ENCODE measurements around the gene SUGCT. TPM values are rescaled to one million over a fixed set of nuclear protein-coding genes. Genes with fewer than 3 reads are reported as not detected.

Gene SUGCT
- total and polyA plus RNA-seq, 3 donors from 2014 or later = 7.1 to 9.8 (median 8.1) TPM

- Histone ChIP-seq H3K4me1 (no peaks in the 10 kb centered on the region), H3K27me3 (no peaks in the 10 kb centered on the region), H3K27ac (no peak overlapping the region), H3K4me3 (no peak overlapping the region), H3K36me3 (ENCODE audit: low read depth, missing control alignments) (no peaks in the 10 kb centered on the region), H3K9me3 (no peaks in the 10 kb centered on the region)
- intact Hi-C loops (cut with DNase I; ENCODE audit: low total_unique reads) = no loop called here
- 78 to 80% methylated on average over 9 of the region's 9 CpGs for WGBS, 2 donors
- TF ChIP-seq CTCF (IDR thresholded peaks at IDR 0.05) (no peak), POLR2A (IDR thresholded peaks at IDR 0.05) (no peak)
- no peak for DNase-seq
Measured at GRCh38 chr7:40700653-40701421, 566.0 kb downstream of the SUGCT start.

- no peaks in the 10 kb centered on the region for H3K36me3 ChIP-seq (ENCODE audit: low read depth, missing control alignments)
- no peaks in the 10 kb centered on the region for H3K27me3 ChIP-seq
- H3K4me3 ChIP-seq = no peak overlapping the region
- no peaks in the 10 kb centered on the region for H3K9me3 ChIP-seq
- H3K27ac ChIP-seq = no peak overlapping the region
- no peak for DNase-seq
- no peaks in the 10 kb centered on the region for H3K4me1 ChIP-seq
- 92 to 94% methylated on average over 3 of the region's 3 CpGs for whole genome bisulfite sequencing, 2 donors
- intact Hi-C loops (cut with DNase I; ENCODE audit: low total_unique reads) = no loop called here
- no peak for TF ChIP-seq CTCF (IDR thresholded peaks at IDR 0.05)
- no peak for TF ChIP-seq POLR2A (IDR thresholded peaks at IDR 0.05)
Measured at GRCh38 chr7:40701836-40702551, 567.2 kb downstream of the SUGCT start.

- no peak for TF ChIP-seq CTCF (IDR thresholded peaks at IDR 0.05)
- no peak for TF ChIP-seq POLR2A (IDR thresholded peaks at IDR 0.05)
- 87 to 100% methylated on average over 1 of the region's 1 CpG for WGBS, 2 donors
- intact Hi-C loops (cut with DNase I; ENCODE audit: low total_unique reads) = no loop called here
- Histone ChIP-seq H3K4me1 (no peaks in the 10 kb centered on the region), H3K27me3 (no peaks in the 10 kb centered on the region), H3K36me3 (ENCODE audit: low read depth, missing control alignments) (no peaks in the 10 kb centered on the region), H3K4me3 (no peak overlapping the region), H3K9me3 (no peaks in the 10 kb centered on the region), H3K27ac (no peak overlapping the region)
- no peak for DNase-seq
Measured at GRCh38 chr7:40704172-40704571, 569.4 kb downstream of the SUGCT start.

- no peaks in the 10 kb centered on the region for H3K27me3 ChIP-seq
- H3K4me1 ChIP-seq = no peaks in the 10 kb centered on the region
- no peak overlapping the region for H3K4me3 ChIP-seq
- no peaks in the 10 kb centered on the region for H3K9me3 ChIP-seq
- intact Hi-C loops (cut with DNase I; ENCODE audit: low total_unique reads) = no loop called here
- H3K36me3 ChIP-seq (ENCODE audit: low read depth, missing control alignments) = no peaks in the 10 kb centered on the region
- 79 to 93% methylated on average over 3 of the region's 3 CpGs for WGBS, 2 donors
- no peak for TF ChIP-seq POLR2A (IDR thresholded peaks at IDR 0.05)
- no peak overlapping the region for H3K27ac ChIP-seq
- DNase-seq = no peak
Measured at GRCh38 chr7:40706829-40707228, 572.0 kb downstream of the SUGCT start.

- 95% methylated on average over 6 of the region's 6 CpGs for WGBS, 2 donors
- intact Hi-C loops (cut with DNase I; ENCODE audit: low total_unique reads) = no loop called here
- Histone ChIP-seq H3K27me3 (no peaks in the 10 kb centered on the region), H3K36me3 (ENCODE audit: low read depth, missing control alignments) (no peaks in the 10 kb centered on the region), H3K4me3 (no peak overlapping the region), H3K27ac (no peak overlapping the region), H3K4me1 (no peaks in the 10 kb centered on the region), H3K9me3 (no peaks in the 10 kb centered on the region)
- TF ChIP-seq CTCF (IDR thresholded peaks at IDR 0.05) (no peak), POLR2A (IDR thresholded peaks at IDR 0.05) (no peak)
- no peak for DNase-seq
Measured at GRCh38 chr7:40709062-40709964, 574.5 kb downstream of the SUGCT start.
